K562 (cell line): ENCODE data around the gene TCFL5. TPM values are rescaled to one million over a fixed set of nuclear protein-coding genes. Genes with fewer than 3 reads are reported as not detected.

ENCODE experiments used
- ATAC-seq: fragments of 200-7000 bp; cut with Tn5 transposase; 3 replicates; pipeline ENCODE4 v1.9.1; 2020; ENCODE audit warnings: moderate library complexity
- BruUV-seq: library from RNA; stranded (reverse); fragments of 400-500 nt; replicated peaks from 2 replicates; lab custom pipeline; 2021; lab: Mats Ljungman, UMichigan
- CTCF ChIA-PET: fragments of 300-600 bp; formaldehyde crosslinking; extraction: SDS; loops from one replicate; lab custom pipeline; 2021; ENCODE audit warnings: low intra/inter-chr PET ratio; lab: Yijun Ruan, JAX
- POLR2A ChIA-PET: fragments of 300-600, 350-650 bp; sonication (Branson Sonifier 250); formaldehyde crosslinking; extraction: SDS; loops from one replicate; lab custom pipeline; 2021; ENCODE audit warnings: antibody characterized with exemption, inconsistent platforms; lab: Yijun Ruan, JAX
- DNase-seq, 4 experiments: peaks; one replicate each; pipeline versions ENCODE4 v3.0.0 to v3.0.0-alpha.2; 2011 to 2018; ENCODE audit warnings: low spot score in 3 of 4, mixed read lengths in 3 of 4; ENCODE audit errors: extremely low read depth in 1 of 4
- FAIRE-seq: peaks from 2 replicates; lab custom pipeline; 2011; peaks lifted over from hg19 to GRCh38; lab: Jason Lieb, UNC
- H2AFZ ChIP-seq: 2 replicates; pipeline ENCODE4 v1.6.0; 2011; ENCODE audit warnings: low read depth, low read length, control low read depth, inconsistent platforms
- H3K27ac ChIP-seq: fragments of 200-600 bp; 3 replicates; pipeline ENCODE4 v1.8.0; 2011; ENCODE audit warnings: low read depth, mild to moderate bottlenecking, control low read depth, inconsistent platforms, low read length, moderate library complexity, mixed read lengths; ENCODE audit errors: extremely low read depth
- H3K27me3 ChIP-seq, 2 experiments: fragments of 300-600 bp in 1 of 2; 2 replicates in 1 of 2; 3 replicates in 1 of 2; pipeline versions ENCODE4 v1.6.0 to v1.8.0; 2011; ENCODE audit warnings: inconsistent platforms in 2 of 2, low read length in 2 of 2, mild to moderate bottlenecking in 1 of 2, mixed read lengths in 1 of 2, moderate library complexity in 1 of 2; ENCODE audit not compliant: control insufficient read depth in 2 of 2, insufficient read depth in 2 of 2
- H3K36me3 ChIP-seq: fragments of 300-600 bp; 3 replicates; pipeline ENCODE4 v1.8.0; 2011; ENCODE audit warnings: mild to moderate bottlenecking, low read length, inconsistent platforms; ENCODE audit not compliant: control insufficient read depth, insufficient read depth
- H3K4me1 ChIP-seq, 2 experiments: fragments of 200-600 bp in 1 of 2; replicated peaks in 1 of 2; 2 replicates in 1 of 2; 3 replicates in 1 of 2; pipeline versions ENCODE4 v1.5.1 to v1.8.0; 2011; ENCODE audit warnings: inconsistent platforms in 2 of 2, low read length in 2 of 2, mild to moderate bottlenecking in 1 of 2, mixed read lengths in 1 of 2, moderate library complexity in 1 of 2; ENCODE audit not compliant: control insufficient read depth in 2 of 2, insufficient read depth in 2 of 2
- H3K4me2 ChIP-seq: 2 replicates; pipeline ENCODE4 v1.6.1; 2011; ENCODE audit warnings: low read length, control low read depth, inconsistent platforms, mixed read lengths; ENCODE audit not compliant: insufficient read depth
- H3K4me3 ChIP-seq: fragments of 200-600 bp; sonication (generic), shearing (Covaris generic); 2 replicates; pipeline ENCODE4 v1.5.1; 2016; ENCODE audit warnings: control low read depth, inconsistent platforms
- H3K79me2 ChIP-seq: fragments of 200-600 bp; 3 replicates; pipeline ENCODE4 v1.8.0; 2011; ENCODE audit warnings: low read length, inconsistent platforms; ENCODE audit not compliant: control insufficient read depth, insufficient read depth
- H3K9ac ChIP-seq, 2 experiments: 2 replicates each; pipeline versions ENCODE4 v1.6.0 to v1.6.1; 2011; ENCODE audit warnings: low read depth in 2 of 2, low read length in 2 of 2, control low read depth in 1 of 2, inconsistent platforms in 1 of 2, mild to moderate bottlenecking in 1 of 2, mixed read lengths in 1 of 2; ENCODE audit not compliant: insufficient read depth in 1 of 2
- H3K9me1 ChIP-seq: one replicate; pipeline ENCODE4 v1.6.0; 2011; ENCODE audit warnings: inconsistent platforms, mild to moderate bottlenecking, low read length, moderate library complexity; ENCODE audit not compliant: control insufficient read depth, insufficient read depth
- H3K9me3 ChIP-seq: replicated peaks from 2 replicates; pipeline ENCODE4 v1.5.1; 2011; ENCODE audit warnings: low read depth, low read length, inconsistent platforms; ENCODE audit not compliant: control insufficient read depth, insufficient read depth
- H4K20me1 ChIP-seq: replicated peaks from 2 replicates; pipeline ENCODE4 v1.6.1; 2011; ENCODE audit warnings: low read length, inconsistent platforms, mixed read lengths; ENCODE audit not compliant: control insufficient read depth, insufficient read depth
- ARHGAP35 ChIP-seq: fragments of 450-650 bp; IDR thresholded peaks from 2 replicates; pipeline ENCODE4 v1.6.1; 2018; ENCODE audit not compliant: partially characterized antibody
- E2F3 ChIP-seq: fragments of 250-450 bp; sonication (Bioruptor Pico); IDR thresholded peaks from 2 replicates; pipeline ENCODE4 v1.4.0; 2020; ENCODE audit warnings: mild to moderate bottlenecking
- EGR1 ChIP-seq: fragments of 450-650 bp; conservative IDR thresholded peaks from 2 replicates; pipeline ENCODE4 v1.6.1; 2017; ENCODE audit warnings: mild to moderate bottlenecking
- EHMT2 ChIP-seq: fragments of 450-650 bp; IDR thresholded peaks from 2 replicates; pipeline ENCODE4 v1.6.1; 2018; ENCODE audit warnings: antibody characterized with exemption
- MAFF ChIP-seq: IDR thresholded peaks from 2 replicates; pipeline ENCODE4 v1.6.1; 2012; ENCODE audit warnings: low read length, improper control_type of control experiment
- MAFG ChIP-seq: fragments of 450-650 bp; conservative IDR thresholded peaks from 2 replicates; pipeline ENCODE4 v1.6.1; 2016; ENCODE audit warnings: missing genetic modification characterization, missing compliant biosample characterization
- MAZ ChIP-seq, 2 experiments: fragments of 450-650 bp in 1 of 2; sonication (generic) in 1 of 2; formaldehyde crosslinking; IDR thresholded peaks in 1 of 2; conservative IDR thresholded peaks in 1 of 2; 2 replicates each; pipeline versions ENCODE4 v1.4.0 to v1.5.0; 2020; ENCODE audit warnings: mild to moderate bottlenecking in 1 of 2, missing genetic modification reagents in 1 of 2
- MLLT1 ChIP-seq, 2 experiments: fragments of 450-650 bp; IDR thresholded peaks; 2 replicates each; pipeline ENCODE4 v1.6.1; 2016
- NFRKB ChIP-seq: fragments of 450-650 bp; IDR thresholded peaks from 2 replicates; pipeline ENCODE4 v1.6.1; 2016; ENCODE audit warnings: low read depth
- TRIM24 ChIP-seq, 2 experiments: fragments of 450-650 bp; IDR thresholded peaks; 2 replicates each; pipeline ENCODE4 v1.6.1; 2016
- U2AF2 ChIP-seq: fragments of 200-400 bp; formaldehyde crosslinking; optimal IDR thresholded peaks from 2 replicates; pipeline ENCODE3; 2017; ENCODE audit warnings: low read depth, mild to moderate bottlenecking, low read length
- ZNF133 ChIP-seq: fragments of 250-450 bp; sonication (Bioruptor Pico); IDR thresholded peaks from 2 replicates; pipeline ENCODE4 v1.4.0; 2020; ENCODE audit warnings: mild to moderate bottlenecking
- ZNF316 ChIP-seq: fragments of 450-650 bp; IDR thresholded peaks from 2 replicates; pipeline ENCODE4 v1.6.1; 2016
- ZNF449 ChIP-seq: fragments of 250-450 bp; sonication (Bioruptor Pico); IDR thresholded peaks from 2 replicates; pipeline ENCODE4 v1.8.0; 2022; ENCODE audit warnings: moderate library complexity, mild to moderate bottlenecking, inconsistent platforms
- ZNF699 ChIP-seq: fragments of 250-450 bp; sonication (Bioruptor Pico); IDR thresholded peaks from 2 replicates; pipeline ENCODE4 v1.8.0; 2021; ENCODE audit warnings: mild to moderate bottlenecking, moderate library complexity; ENCODE audit not compliant: insufficient replicate concordance
- WGBS: fragments of 100-300 bp; shearing (Covaris generic); methylation state at CpG from one replicate; pipeline ENCODE4 v1.1.6; 2016; ENCODE audit warnings: low coverage, mixed read lengths; ENCODE audit not compliant: insufficient coverage; ENCODE audit errors: missing lambda C conversion rate; 5-methylcytosine and 5-hydroxymethylcytosine counted together
- in situ Hi-C: fragments of 300-500 bp; cut with MboI; formaldehyde crosslinking; loops from 4 replicates; pipeline ENCODE4 v1.15.0; 2018; ENCODE audit warnings: inconsistent platforms, mixed read lengths
- intact Hi-C: fragments of 100-400 bp; cut with micrococcal nuclease; formaldehyde crosslinking; loops from 2 replicates; pipeline ENCODE4 v1.14.2; 2022
- polyA plus RNA-seq, 8 experiments: library from polyadenylated mRNA; depleted of rRNA in 4 of 8; stranded (reverse) in 5 of 8; unstranded in 3 of 8; fragments of >200 nt; fragmentation: Nextera tagmentation in 2 of 8; fragmentation: Illumina TruSeq in 1 of 8; extraction: Ambion mirVana in 2 of 8; extraction: Trizol in 1 of 8; gene quantifications; 2 replicates each; pipeline versions ENCODE4 v1.2.1 to v1.2.3, GENCODE V29; 2011 to 2014; ENCODE audit warnings: inconsistent platforms in 1 of 8, missing spikeins in 1 of 8
- total RNA-seq, 7 experiments: library from RNA; depleted of rRNA in 6 of 7; stranded (reverse); fragments of >200 nt in 6 of 7; fragmentation: Illumina TruSeq in 2 of 7; extraction: Trizol in 2 of 7; gene quantifications; 2 replicates each; pipeline versions ENCODE4 v1.2.1 to v1.2.3, GENCODE V29; 2011 to 2021; ENCODE audit warnings: low replicate concordance in 1 of 7
- TF ChIP-seq, protein P1 (sequence below): sonication (generic); formaldehyde crosslinking; IDR thresholded peaks from 2 replicates; pipeline ENCODE4 v1.8.0; 2022; ENCODE audit warnings: mild to moderate bottlenecking, missing genetic modification reagents

The TCFL5 gene
- total and polyA plus RNA-seq, 9 of the 15 experiments (the other 6 are each of a cell fraction or from before 2014, with no cell fraction given) = 1.00 to 12.6 (median 9.1) TPM

GRCh38 chr20:62887152-62887859 lies 25.7 kb upstream of the TCFL5 start (continued):
- peak; percentile 81 for TF ChIP-seq MAFF
- TF ChIP-seq ZNF316 = peak; percentile 91
- no peak for TF ChIP-seq ZNF449 (CRISPR knock-in tag)
- no peak for TF ChIP-seq E2F3 (CRISPR knock-in tag)
- no peak for TF ChIP-seq EGR1
- TF ChIP-seq MAFG (tag) = peak; percentile 75
- no peak for TF ChIP-seq U2AF2
- TF ChIP-seq ZNF699 (CRISPR knock-in tag) = no peak

DNA sequence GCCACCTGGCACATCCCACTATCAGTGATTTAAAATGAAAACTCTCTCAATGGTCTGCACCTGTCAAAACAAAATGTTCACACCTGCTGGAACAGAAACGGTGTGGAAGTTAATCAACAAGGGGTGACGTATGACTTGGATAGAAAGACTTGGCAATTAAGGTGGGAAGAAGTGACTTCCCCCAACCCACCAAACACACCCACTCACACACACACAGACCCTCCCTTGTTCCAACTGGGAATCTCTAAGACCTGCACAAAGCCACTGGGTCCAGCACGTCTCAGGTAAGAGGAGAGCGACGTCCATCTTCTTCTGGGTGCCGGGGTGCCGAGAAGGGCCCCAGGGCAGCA lies 25.1 kb upstream of the TCFL5 start:
- no peak overlapping the region for H3K9ac ChIP-seq
- peaks cover 66% of the 10 kb centered on the region for H3K36me3 ChIP-seq
- FAIRE-seq (no peak), DNase-seq (no peak), ATAC-seq (no peak)
- no TSS peak for BruUV-seq
- peaks cover 0 to 18% of the 10 kb centered on the region in 2 experiments; a peak in 2 of 5 replicates for H3K4me1 ChIP-seq
- H4K20me1 ChIP-seq = no peaks in the 10 kb centered on the region
- no peak overlapping the region for H3K4me2 ChIP-seq
- intact Hi-C loops (no loop called here), in situ Hi-C loops (no loop called here)
- H2AFZ ChIP-seq = no peak overlapping the region
- ChIA-PET CTCF (no interaction called here), POLR2A (interaction anchor here (1.3 kb wide), 1 partner anchor 11 kb away, joined by 4 read pairs; no protein-coding TSS in a partner anchor)
- no peaks in the 10 kb centered on the region for H3K9me3 ChIP-seq
- peaks cover 4% of the 10 kb centered on the region for H3K9me1 ChIP-seq
- no peak overlapping the region for H3K4me3 ChIP-seq
- no peak overlapping the region for H3K27ac ChIP-seq
- no peaks in the 10 kb centered on the region for H3K79me2 ChIP-seq
- 95% methylated on average over 7 of the region's 7 CpGs for WGBS
- H3K27me3 ChIP-seq = no peaks in the 10 kb centered on the region
- TF ChIP-seq TRIM24 (IDR thresholded peaks at IDR 0.05) (no peak), NFRKB (no peak), ZNF133 (CRISPR knock-in tag) (no peak), ARHGAP35 (no peak), MAZ (CRISPR knock-in tag; conservative IDR thresholded peaks at IDR 0.05 in 1 of 2, IDR thresholded peaks at IDR 0.05 in 1 of 2) (no peak), EHMT2 (no peak), MLLT1 (IDR thresholded peaks at IDR 0.05) (no peak)
- TF ChIP-seq, protein P1, sequence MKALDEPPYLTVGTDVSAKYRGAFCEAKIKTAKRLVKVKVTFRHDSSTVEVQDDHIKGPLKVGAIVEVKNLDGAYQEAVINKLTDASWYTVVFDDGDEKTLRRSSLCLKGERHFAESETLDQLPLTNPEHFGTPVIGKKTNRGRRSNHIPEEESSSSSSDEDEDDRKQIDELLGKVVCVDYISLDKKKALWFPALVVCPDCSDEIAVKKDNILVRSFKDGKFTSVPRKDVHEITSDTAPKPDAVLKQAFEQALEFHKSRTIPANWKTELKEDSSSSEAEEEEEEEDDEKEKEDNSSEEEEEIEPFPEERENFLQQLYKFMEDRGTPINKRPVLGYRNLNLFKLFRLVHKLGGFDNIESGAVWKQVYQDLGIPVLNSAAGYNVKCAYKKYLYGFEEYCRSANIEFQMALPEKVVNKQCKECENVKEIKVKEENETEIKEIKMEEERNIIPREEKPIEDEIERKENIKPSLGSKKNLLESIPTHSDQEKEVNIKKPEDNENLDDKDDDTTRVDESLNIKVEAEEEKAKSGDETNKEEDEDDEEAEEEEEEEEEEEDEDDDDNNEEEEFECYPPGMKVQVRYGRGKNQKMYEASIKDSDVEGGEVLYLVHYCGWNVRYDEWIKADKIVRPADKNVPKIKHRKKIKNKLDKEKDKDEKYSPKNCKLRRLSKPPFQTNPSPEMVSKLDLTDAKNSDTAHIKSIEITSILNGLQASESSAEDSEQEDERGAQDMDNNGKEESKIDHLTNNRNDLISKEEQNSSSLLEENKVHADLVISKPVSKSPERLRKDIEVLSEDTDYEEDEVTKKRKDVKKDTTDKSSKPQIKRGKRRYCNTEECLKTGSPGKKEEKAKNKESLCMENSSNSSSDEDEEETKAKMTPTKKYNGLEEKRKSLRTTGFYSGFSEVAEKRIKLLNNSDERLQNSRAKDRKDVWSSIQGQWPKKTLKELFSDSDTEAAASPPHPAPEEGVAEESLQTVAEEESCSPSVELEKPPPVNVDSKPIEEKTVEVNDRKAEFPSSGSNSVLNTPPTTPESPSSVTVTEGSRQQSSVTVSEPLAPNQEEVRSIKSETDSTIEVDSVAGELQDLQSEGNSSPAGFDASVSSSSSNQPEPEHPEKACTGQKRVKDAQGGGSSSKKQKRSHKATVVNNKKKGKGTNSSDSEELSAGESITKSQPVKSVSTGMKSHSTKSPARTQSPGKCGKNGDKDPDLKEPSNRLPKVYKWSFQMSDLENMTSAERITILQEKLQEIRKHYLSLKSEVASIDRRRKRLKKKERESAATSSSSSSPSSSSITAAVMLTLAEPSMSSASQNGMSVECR (CRISPR knock-in tag) = no peak
